GM18867 (cell line): Measurements from ENCODE around the gene SLC4A5.

Source experiments
- ATAC-seq: cut with Tn5 transposase; IDR thresholded peaks from one replicate; pipeline ENCODE4 v1.9.1; 2021; ENCODE audit warnings: mild to moderate bottlenecking, moderate library complexity; ENCODE audit not compliant: unreplicated experiment

SLC4A5 gene

DNA sequence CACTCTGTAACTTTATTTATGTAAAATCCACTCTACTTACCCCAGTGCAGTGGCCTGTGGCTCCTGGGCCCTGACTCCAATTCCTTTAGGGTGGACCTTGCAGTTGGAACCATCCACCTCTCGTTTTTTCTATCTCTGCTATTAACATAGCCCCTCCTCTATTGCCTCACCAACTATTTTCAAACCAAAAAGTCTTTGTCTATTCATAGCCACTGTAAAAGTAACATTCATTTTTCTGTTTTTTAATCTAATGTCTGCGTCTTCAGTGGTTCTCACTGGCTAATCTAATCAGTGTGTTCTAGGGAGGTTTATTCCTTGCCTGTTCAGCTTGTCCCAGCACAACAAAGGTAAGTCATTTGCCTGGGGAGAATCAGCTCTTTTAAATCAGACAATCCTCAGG lies at the start of gene SLC4A5:
Gene SLC4A5, minus strand, starts transcription at position 101 of the 400 bp plus-strand sequence. CDS start 28,393 bp downstream, outside the sequence.
- no peak for ATAC-seq

- ATAC-seq: no peak
Observed at GRCh38 chr2:74392449-74392743, 49.2 kb upstream of the SLC4A5 start.

GRCh38 chr2:74391580-74392448 lies 48.6 kb upstream of the SLC4A5 start:
- ATAC-seq: peak; percentile 71

DNA sequence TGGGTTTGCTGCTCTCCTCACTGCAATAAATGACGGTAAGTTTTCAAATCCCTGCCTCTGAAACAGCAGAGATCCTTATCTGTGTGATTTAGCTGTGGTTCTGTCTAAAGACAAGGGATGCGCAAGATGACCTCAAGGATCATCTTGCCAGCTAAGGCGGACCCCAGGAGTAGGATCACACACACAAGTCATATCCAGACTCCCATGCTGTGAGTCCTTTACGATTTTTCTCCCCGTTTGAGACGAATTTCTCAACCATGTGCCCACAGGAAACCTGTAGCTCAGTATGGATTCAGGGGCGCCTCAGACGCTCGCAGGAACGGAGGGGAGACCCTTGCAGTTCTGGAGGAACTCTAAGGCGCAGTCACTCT lies 48.0 kb upstream of the SLC4A5 start:
- peak; percentile 13 for ATAC-seq

DNA sequence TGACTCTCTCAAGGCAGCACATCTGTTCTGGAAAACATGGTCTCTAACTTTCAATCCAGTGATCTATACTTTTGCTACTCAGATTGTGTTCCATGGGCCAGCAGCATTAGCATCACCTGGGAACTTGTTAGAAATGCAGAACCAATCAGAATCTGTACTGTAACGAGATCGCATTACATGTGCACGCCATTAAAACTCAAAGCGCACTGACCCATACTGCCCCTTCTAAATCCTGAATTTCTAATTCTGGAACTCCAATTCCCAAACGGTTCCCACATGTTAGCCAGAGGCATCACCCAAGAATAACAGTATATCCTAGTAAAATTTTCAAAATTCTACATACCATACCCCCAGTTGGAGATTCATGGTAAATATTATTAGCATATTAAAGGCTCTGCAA lies 47.4 kb upstream of the SLC4A5 start:
- no peak for ATAC-seq

GRCh38 chr2:74387346-74387745 lies 44.1 kb upstream of the SLC4A5 start:
- ATAC-seq: no peak

DNA sequence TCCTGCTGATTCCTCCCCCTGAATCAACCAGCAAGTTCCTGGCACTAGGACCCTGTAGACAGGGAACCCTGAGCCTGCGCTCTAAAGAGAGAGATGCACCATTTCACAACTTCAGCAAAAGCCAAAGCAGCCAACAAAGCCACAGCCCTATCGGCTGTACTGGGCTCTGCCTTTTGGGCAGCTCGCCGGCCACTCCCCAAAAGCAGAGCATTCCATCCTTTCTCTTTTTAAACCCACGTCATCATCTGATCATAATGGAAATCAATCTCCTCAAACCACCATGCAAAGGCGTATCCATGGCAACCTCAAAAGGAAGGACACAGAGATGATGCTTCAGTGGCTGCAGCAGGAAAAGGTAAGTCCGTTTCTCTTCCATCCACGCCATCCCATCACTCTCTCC lies 42.2 kb upstream of the SLC4A5 start:
- ATAC-seq: no peak

DNA sequence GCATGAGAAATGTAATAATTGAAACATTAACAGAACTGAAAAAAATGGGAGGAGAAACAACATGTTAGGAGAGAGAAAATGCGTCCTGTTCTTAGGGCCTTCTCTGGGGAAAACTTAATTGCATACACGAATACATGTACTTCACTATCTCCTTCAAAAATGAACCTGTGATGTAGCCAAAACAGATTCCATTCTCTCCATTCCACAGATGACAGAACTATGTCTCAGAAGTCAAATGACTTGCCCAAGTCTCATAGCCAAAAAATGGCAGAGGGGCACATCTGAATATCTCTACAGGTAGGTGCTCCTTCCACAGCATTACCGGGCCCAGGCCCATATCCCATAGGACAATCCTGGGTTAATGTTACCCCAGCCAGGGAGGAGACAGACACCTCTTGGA lies 40.8 kb upstream of the SLC4A5 start:
- ATAC-seq: no peak

DNA sequence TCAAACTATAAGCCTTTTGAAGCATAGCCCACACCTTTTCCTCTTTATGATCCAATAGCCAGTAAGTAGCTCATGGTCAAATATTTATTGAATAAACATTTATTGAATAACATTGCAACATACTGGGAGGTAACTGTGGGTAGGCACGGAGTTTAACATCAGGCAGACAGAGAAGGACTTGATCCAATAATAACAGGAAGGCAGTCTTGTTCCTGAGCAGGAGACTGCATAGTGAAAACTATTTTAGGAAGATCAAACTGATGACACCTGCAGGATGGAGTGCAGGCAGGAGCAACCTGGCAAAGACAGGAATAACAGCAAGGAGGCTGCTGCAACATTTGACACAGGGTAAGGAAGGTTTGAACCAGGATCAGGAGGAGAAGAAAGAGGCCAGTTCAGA lies 40.0 kb upstream of the SLC4A5 start:
- ATAC-seq: no peak

- ATAC-seq: no peak
Observed at GRCh38 chr2:74381751-74382150, 38.5 kb upstream of the SLC4A5 start.

DNA sequence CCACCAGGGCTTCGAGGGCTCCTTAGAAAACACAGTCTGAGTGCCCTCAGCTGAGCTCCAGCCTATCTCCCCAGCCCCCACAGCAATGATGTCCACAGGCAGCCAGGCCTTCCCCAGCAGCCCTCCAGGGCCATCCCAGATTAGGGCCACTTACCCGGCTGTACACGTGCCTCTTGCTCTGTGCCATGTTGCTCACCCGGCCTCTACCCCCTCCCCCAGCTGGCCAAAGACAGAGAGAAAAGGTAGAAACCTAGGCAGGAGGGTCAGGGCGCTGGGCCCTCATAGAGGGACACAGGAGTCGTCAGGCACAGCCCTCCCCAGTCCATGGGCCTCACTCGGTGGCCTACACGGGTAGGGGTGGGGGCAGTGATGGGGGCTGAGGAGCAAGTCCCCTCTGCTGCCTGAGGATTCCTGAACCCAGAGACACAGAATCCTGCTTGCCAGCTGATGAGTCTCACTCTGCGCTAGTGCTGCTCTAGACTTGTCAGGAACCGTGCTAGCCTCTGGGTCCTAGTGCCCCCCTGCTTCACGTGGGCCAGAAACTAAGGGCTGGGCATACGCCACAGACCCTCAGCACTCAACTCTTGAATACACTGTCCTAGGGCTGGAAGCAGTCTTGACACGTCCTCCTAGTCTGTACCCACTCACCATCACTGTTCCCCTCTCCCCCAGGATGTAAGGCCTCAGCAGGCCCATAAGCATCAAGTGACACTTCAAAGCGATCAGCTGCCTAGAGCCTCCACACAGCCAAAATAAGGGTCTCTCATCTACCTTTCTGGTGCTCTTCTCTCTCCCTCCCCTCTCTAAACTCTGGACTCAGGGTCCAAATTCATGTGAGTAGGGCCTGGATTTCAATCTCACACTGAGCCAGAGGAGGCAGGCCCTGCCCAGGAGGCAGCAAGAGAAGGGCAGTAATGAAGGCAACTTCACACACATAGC lies 36.9 kb upstream of the SLC4A5 start, which contains the start of gene DCTN1:
Gene DCTN1, minus strand, starts transcription at position 461 of the 939 bp plus-strand sequence. Its CDS starts 274 bp downstream, at position 187.
- ATAC-seq: peak; percentile 46

DNA sequence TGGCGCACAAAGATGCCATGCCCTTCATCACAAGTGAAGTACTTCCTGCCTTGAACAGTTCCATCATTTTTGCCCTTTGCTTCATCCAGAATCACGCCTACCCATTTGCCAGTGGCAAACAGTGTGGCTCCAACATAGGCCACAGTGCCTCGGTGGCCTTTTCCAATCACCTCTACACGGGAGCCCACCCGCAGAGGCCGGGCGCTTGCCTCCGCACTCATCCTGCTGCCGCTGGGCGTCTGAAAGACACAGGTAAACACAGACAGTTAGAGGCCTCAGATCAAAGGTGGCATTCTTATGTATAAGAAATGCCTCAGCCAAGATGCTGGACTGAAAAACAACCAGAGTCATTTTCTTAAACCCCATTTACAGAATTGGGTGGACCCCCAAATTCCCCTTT lies 34.8 kb upstream of the SLC4A5 start:
- no peak for ATAC-seq

- no peak for ATAC-seq
Observed at GRCh38 chr2:74375838-74376237, 32.6 kb upstream of the SLC4A5 start.

GRCh38 chr2:74374509-74375205 lies 31.4 kb upstream of the SLC4A5 start:
- no peak for ATAC-seq

GRCh38 chr2:74373985-74374384 lies 30.8 kb upstream of the SLC4A5 start:
- ATAC-seq: no peak

DNA sequence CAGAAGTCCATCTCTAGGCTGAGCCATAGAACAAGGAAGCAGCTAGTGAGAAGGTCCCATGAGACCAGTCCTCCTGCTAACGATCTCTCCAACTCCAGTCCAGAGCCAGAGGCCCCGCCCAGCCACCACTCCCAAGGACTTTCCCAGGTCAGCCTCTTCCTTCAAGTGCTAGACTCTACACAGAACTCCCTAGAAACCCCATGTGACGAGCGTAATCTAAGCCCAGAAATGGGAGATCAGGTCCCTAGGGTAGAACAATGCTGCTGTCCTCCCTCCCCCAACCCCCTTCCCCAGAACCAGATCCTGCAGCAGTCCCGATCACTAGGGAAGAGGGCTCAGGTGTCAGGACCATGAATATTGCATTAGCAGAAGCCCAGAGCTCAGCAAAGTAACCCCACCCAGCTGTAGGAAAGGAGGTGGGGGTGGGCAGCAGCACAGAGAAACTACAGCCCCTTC lies 30.0 kb upstream of the SLC4A5 start:
- ATAC-seq: no peak

- no peak for ATAC-seq
Observed at GRCh38 chr2:74372674-74373073, 29.5 kb upstream of the SLC4A5 start.

DNA sequence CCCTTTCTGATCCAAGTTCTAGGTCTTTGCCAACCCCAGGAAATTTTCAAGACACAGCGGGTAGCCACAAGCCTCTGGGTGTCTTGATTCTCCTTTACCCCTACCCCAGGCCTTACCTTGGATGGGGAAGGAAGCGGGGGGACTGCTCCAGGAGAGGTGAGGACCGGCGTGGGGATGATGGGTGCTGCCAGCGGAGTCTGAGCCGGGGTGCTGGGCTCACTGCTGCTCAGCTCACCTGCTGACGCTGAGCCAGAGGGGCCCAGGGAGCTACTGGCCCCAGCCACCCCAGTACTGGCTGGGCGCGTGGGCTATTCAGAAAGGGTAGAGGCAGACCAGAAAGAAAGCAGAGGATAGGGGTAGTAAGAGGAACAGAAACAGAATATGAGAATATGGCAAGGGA lies 28.2 kb upstream of the SLC4A5 start:
- no peak for ATAC-seq

GRCh38 chr2:74369976-74370375 lies 26.8 kb upstream of the SLC4A5 start:
- ATAC-seq: no peak

DNA sequence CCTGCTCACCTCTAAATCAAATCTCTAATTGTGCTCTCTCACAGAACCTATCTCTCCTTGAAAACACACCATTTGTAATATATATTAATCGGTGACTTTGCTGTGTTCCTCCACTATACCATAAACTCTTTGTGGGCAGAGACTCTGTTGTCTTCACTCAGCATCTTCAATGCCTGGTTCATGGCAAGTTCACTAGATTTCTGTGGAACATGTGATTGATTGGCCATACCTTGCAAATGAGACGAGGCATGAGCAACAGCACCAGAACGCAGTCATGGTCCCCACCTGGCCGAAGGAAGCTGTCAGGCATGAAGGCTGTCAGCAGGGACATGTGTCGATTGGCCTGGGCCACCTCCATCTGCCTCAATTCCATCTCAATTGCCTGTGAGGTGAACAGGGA lies 25.3 kb upstream of the SLC4A5 start:
- ATAC-seq: no peak

DNA sequence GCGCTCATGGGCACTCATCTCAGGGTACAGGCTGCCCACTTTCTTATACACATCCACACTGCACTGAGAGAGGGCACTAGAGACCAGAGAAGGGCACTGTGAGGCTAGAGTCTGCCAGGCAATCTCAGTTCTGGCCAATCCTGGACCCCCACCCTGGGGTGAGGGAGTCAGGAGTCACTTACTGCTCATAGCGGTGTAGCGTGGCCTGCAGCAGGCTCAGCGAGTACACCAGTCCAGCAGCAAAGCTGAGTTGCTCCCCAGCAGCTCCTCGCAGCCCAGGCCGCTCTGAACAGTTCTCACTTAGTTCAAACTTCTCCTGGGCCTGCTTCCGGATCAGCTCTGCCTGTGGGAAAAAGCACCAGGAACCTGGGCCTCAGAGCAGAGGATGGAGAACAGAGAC lies 24.6 kb upstream of the SLC4A5 start:
- no peak for ATAC-seq
